HPDE6-E6E7 (cell line): ENCODE results near the gene CABP5.

Source experiments
- DNase-seq: peaks from one replicate; pipeline ENCODE4 v3.0.0; 2011; ENCODE audit warnings: missing footprints; ENCODE audit errors: extremely low spot score

Gene CABP5

DNA sequence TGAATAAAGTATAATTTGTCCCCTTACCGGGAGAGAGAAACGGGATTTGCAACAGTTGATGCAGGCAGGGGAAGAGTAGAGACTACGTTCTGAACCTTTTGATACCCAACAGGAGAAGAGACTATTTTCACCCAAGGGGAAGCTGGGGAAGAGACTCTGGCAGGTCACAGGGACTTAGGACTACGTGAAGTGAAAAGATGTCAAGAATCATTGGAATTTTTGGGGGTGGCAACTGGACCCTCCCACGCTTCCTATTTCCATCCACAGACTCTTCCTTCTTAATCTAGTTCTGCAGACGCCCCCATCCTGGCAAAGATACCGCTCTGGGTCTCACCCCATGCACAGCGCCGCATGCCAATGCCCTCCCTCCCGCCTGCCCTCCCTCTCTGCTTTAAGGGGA lies 13.8 kb downstream of the CABP5 start:
- DNase-seq, result no peak

DNA sequence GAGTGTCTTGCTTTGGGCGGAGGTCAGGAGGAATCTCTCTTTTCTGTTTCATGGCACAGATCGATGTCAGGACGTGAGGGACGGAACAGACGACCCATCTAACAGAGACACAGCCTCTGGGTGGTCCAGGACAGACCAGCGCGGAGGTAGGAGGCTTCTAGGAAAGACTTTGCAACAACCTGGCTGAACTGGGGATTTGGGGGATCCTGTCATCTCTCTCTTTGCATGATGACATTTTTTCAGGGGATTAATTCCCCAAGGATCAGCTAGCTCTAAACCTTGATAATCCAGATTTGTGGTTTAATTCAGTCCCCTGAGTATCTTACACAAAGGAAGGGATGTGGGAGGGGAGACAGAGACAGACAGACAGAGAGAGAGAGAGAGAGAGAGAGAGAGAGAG lies 14.4 kb downstream of the CABP5 start:
- DNase-seq, result no peak

- no peak for DNase-seq
These were observed 18.4 kb downstream of the CABP5 start for GRCh38 chr19:48025480-48025879.

DNA sequence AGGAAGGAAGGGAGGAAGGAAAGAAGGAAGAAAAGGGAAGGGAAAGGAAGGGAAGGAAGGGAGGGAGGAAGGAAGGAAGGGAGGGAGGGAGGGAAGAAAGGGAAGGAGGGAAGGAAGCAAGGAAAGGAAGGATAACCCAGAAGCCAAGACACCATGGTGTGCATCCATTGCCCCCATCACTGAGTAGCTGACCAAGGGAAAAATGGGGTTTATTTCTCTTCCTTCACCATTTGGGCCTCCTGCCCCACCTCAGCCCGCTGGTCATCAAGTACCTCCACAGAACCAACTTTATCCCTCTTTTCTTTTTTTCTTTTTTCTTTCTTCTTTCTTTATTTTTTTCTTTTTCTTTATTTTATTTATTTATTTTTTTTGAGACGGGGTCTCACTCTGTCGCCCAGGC lies 20.4 kb downstream of the CABP5 start:
- no peak for DNase-seq

DNA sequence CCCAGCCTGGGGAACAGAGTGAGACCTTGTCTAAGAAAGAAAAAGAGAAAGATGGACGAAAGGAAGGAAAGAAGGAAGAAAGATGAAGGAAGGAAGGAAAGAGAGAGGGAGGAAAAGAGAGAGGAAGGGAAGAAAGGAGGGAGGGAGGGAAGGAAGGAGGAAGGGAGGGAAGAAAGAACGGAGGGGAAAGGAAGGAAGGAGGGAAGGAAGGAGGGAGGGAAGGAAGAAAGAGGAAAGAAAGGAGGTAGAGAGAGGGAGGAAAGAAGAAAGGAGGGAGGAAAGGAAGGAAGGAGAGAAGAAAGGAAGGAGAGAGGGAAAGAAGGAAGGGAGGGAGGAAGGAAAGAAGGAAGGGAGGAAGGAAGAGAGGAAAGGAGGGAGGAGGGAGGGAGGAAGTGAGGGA lies 20.9 kb downstream of the CABP5 start:
- DNase-seq, result no peak

- no peak for DNase-seq
These were observed 23.2 kb downstream of the CABP5 start for GRCh38 chr19:48020686-48021085.

DNA sequence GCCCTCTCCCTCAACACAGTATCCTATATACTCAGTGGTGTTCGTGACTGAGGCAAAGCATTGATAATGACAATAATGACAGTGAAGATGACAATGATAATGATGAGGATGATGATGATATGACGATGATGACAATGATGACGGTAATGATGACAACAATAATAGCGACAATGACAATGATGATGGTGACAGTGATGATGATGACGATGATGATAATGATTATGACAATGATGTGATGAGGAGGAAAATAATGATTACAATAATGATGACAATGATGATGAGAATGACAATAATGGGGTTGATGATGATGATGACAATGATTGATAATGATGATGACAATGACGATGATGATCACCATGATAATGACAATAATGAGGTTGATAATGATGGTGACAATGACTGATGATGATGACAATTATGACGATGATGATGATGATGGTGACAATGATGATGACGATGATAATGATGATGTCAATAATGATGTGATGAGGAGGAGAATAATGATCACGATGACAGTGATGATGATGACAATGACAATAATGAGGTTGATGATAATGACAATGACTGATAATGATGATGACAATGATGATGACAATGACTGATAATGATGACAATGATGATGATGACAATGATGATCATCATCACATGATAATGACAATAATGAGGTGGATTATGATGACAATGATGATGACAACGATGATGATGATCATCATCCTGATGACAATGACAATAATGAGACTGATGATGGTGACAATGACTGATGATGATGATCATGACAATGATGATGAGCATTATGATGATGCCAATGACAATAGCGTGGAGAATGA lies 32.7 kb downstream of the CABP5 start:
- no peak for DNase-seq

DNA sequence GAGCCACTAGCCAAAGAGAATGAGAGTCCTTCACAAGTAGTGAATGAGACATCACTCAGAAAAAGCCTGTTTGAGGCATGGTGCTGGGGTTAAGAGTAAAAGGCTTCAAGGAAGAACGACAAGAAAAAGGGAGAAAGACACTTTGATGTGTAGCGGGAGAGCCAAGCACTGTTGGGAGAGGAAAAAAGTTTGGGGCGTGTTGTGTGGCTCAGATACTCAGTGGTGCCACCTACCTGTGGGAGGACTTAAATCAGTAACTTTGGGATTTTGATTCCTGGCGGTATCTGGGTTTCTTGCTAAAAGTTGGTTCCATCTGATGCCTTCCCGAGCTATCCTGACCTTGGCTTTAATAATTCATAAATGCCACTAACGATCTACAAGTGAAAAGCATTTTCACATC lies 37.1 kb downstream of the CABP5 start:
- DNase-seq, result no peak

- DNase-seq, result no peak
These were observed 39.6 kb downstream of the CABP5 start for GRCh38 chr19:48004236-48004635.

DNA sequence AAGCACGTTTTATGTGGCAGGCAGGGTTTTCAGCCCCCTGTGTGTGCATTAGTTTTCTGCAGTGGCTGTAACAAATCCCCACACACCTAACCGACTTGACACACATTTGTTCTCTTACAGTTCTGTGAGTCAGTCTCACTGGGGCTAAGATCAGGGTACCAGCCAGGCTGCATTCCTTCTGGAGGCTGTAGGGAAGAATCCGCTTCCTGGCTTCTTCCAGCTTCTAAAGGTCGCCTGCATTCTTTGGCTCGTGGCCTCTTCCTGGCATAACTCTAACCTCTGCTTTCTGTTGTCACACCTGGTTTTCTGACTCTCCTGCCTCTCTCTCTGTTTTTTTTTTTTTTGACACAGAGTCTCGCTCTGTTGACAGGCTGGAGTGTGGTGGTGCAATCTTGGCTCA lies 43.0 kb downstream of the CABP5 start:
- no peak for DNase-seq

GRCh38 chr19:47998800-47999199 lies 45.1 kb downstream of the CABP5 start:
- DNase-seq, result no peak

GRCh38 chr19:47996230-47996727 lies 47.6 kb downstream of the CABP5 start:
- DNase-seq, result no peak

GRCh38 chr19:47994209-47994802 lies 49.6 kb downstream of the CABP5 start, which contains the start of gene ELSPBP1:
Gene ELSPBP1 (plus strand): TSS chr19:47994632. CDS start chr19:48008668, 14,036 bp downstream.
- DNase-seq, result no peak

DNA sequence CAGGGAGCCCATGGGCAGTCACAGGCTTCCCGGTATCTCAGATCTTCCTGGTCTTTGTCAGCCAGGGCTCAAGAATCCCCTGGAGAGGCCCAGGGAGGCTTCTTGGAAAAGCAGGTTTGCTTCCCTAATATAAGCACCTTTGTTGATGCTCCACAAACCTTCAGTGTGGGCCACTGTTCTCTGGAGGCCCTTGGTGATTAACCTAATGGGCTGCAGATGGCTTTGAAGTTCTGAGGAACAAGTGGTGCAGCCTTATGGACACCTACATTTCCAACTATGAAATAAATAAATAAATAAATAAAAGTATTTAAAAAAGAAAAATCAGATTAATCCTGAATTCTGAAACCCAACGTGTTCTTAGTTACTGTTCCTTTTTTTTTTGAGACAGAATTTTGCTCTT lies 51.8 kb downstream of the CABP5 start, which contains the start of gene BSPH1:
BSPH1 (minus strand) TSS at position 101 of the 400 bp plus-strand sequence; CDS start at position 12, 89 bp downstream.
- DNase-seq, result no peak

DNA sequence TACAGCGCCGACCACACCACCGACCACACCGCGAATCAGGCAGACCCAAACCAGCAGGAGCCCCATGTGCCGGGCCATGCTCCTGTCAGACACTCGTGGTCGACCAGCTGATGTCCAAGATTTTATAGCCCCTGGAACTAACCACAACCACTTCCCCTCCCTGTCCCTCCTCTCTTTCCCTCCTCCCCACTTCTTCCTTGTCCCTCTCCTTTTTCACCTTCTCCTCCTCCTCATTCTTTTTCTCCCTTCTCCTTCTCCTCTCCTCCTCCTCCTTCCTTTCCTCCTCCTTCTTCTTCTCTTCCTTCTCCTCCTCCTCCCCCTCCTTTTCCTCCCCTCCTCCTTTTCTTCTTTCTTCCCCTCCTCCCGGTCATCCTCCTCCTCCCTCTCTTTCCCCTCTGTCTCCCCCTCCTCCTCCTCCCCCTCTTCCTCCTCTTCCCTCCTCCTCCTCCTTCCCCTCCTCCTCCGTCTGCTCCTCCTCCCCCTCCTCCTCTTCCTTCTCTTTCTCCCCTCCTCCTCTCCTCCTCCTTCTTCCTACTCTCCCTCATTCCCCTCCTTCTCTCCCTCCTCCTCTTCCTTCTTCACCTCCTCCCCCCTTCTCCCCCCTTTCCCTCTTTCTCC lies 52.6 kb downstream of the CABP5 start:
- DNase-seq, result no peak
